RWPE1 (cell line): ENCODE data around the gene CALCR.

ENCODE experiments used
- CTCF ChIA-PET: fragments of 350-600 bp; sonication (Branson Sonifier 250); formaldehyde crosslinking; extraction: SDS; loops from one replicate; lab custom pipeline; 2021; lab: Yijun Ruan, JAX
- POLR2A ChIA-PET: fragments of 400-600 bp; formaldehyde crosslinking; extraction: SDS; loops from one replicate; lab custom pipeline; 2020; ENCODE audit warnings: antibody characterized with exemption; ENCODE audit not compliant: low non-redundant PET; lab: Yijun Ruan, JAX
- DNase-seq: peaks from one replicate; pipeline ENCODE4 v3.0.0; 2012; ENCODE audit warnings: low spot score
- H3K27ac ChIP-seq: fragments of 450-650 bp; 2 replicates; pipeline ENCODE4 v1.5.1; 2017
- CTCF ChIP-seq: fragments of 450-650 bp; conservative IDR thresholded peaks from 2 replicates; pipeline ENCODE4 v1.5.1; 2017; ENCODE audit warnings: low read depth, mild to moderate bottlenecking

CALCR gene

GRCh38 chr7:93562936-93563335 lies 11.6 kb downstream of the CALCR start:
- CTCF ChIA-PET: interaction anchor here (1.3 kb wide), 1 partner anchor 58 kb away, joined by 5 read pairs; no protein-coding TSS in a partner anchor
- POLR2A ChIA-PET: no interaction called here
- no peak for TF ChIP-seq CTCF
- DNase-seq: no peak
- H3K27ac ChIP-seq: no peak overlapping the region

GRCh38 chr7:93562106-93562505 lies 12.4 kb downstream of the CALCR start:
- no peak for TF ChIP-seq CTCF
- DNase-seq: no peak
- ChIA-PET CTCF (interaction anchor here (0.7 to 1.3 kb wide), 2 partner anchors 36 to 59 kb away, joined by 3 to 5 read pairs; no protein-coding TSS in a partner anchor), POLR2A (no interaction called here)
- no peak overlapping the region for H3K27ac ChIP-seq

GRCh38 chr7:93559639-93560491 lies 14.7 kb downstream of the CALCR start:
- ChIA-PET CTCF (interaction anchor here (0.7 to 2.1 kb wide), 3 partner anchors 9 to 29 kb away, joined by 3 to 7 read pairs (median 3); no protein-coding TSS in a partner anchor), POLR2A (no interaction called here)
- TF ChIP-seq CTCF: no peak
- H3K27ac ChIP-seq: no peak overlapping the region
- no peak for DNase-seq

GRCh38 chr7:93558705-93559614 lies 15.6 kb downstream of the CALCR start:
- no peak overlapping the region for H3K27ac ChIP-seq
- POLR2A ChIA-PET: no interaction called here
- CTCF ChIA-PET: interaction anchor here (0.7 to 2.1 kb wide), 4 partner anchors 8 to 116 kb away, joined by 3 to 7 read pairs (median 3); no protein-coding TSS in a partner anchor
- no peak for TF ChIP-seq CTCF
- peak; percentile 65 for DNase-seq

- ChIA-PET POLR2A (no interaction called here), CTCF (interaction anchor here (0.8 to 3.4 kb wide), 3 partner anchors 51 to 109 kb away, joined by 3 to 15 read pairs (median 6); no protein-coding TSS in a partner anchor)
- no peak overlapping the region for H3K27ac ChIP-seq
- no peak for TF ChIP-seq CTCF
- DNase-seq: no peak
Measured at GRCh38 chr7:93551931-93552330, 22.6 kb downstream of the CALCR start.
